HEK293 (cell line): ENCODE data around the gene CPSF2.

Experiments used
- KLF8 ChIP-seq: fragments of 450-650 bp; formaldehyde crosslinking; IDR thresholded peaks from 2 replicates; pipeline ENCODE4 v1.5.1; 2016; ENCODE audit warnings: missing biosample characterization, missing genetic modification characterization
- ZNF121 ChIP-seq: fragments of 450-650 bp; formaldehyde crosslinking; IDR thresholded peaks from 2 replicates; pipeline ENCODE4 v1.5.1; 2016; ENCODE audit warnings: missing biosample characterization, missing genetic modification characterization
- ZNF174 ChIP-seq: fragments of 450-650 bp; formaldehyde crosslinking; IDR thresholded peaks from 2 replicates; pipeline ENCODE4 v1.5.0; 2017; ENCODE audit warnings: missing biosample characterization, mild to moderate bottlenecking, missing genetic modification characterization
- ZNF350 ChIP-seq: fragments of 450-650 bp; formaldehyde crosslinking; IDR thresholded peaks from 2 replicates; pipeline ENCODE4 v1.5.0; 2017; ENCODE audit warnings: missing biosample characterization, mild to moderate bottlenecking, missing genetic modification characterization
- ZNF510 ChIP-seq: fragments of 450-650 bp; formaldehyde crosslinking; IDR thresholded peaks from 2 replicates; pipeline ENCODE4 v1.5.1; 2018; ENCODE audit warnings: mild to moderate bottlenecking, missing genetic modification characterization, missing biosample characterization; ENCODE audit not compliant: insufficient replicate concordance
- TF ChIP-seq, protein P1 (sequence below): fragments of 450-650 bp; formaldehyde crosslinking; IDR thresholded peaks from 2 replicates; pipeline ENCODE4 v1.5.1; 2016; ENCODE audit warnings: missing biosample characterization, missing genetic modification characterization
- TF ChIP-seq, protein P2 (sequence below): fragments of 450-650 bp; formaldehyde crosslinking; IDR thresholded peaks from 2 replicates; pipeline ENCODE4 v1.5.1; 2016; ENCODE audit warnings: missing biosample characterization, missing genetic modification characterization
- TF ChIP-seq, protein P3 (sequence below): fragments of 450-650 bp; formaldehyde crosslinking; IDR thresholded peaks from 2 replicates; pipeline ENCODE4 v1.5.1; 2016; ENCODE audit warnings: missing biosample characterization, missing genetic modification characterization, low read depth

DNA sequence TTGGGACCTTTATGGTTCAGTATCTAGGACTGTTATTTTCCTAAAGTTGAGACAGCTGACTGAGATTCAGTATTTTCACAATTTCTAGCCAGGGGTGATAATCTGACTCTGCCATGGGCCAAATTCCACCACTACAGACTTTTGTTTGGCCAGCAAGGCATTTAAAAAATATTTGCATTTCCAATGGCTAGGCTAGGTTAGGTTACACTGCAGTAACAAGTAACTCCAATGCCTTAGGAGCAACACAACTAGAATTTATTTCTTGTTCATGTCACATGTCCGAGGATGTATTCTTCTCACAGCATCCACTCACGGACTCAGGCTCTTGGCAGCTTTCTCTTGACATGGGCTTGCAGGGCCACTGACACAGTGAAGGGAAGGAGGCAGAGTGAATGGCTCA, 83.0 kb downstream of the CPSF2 start:
- TF ChIP-seq KLF8 = no peak
- no peak for TF ChIP-seq ZNF174
- TF ChIP-seq, protein P1, sequence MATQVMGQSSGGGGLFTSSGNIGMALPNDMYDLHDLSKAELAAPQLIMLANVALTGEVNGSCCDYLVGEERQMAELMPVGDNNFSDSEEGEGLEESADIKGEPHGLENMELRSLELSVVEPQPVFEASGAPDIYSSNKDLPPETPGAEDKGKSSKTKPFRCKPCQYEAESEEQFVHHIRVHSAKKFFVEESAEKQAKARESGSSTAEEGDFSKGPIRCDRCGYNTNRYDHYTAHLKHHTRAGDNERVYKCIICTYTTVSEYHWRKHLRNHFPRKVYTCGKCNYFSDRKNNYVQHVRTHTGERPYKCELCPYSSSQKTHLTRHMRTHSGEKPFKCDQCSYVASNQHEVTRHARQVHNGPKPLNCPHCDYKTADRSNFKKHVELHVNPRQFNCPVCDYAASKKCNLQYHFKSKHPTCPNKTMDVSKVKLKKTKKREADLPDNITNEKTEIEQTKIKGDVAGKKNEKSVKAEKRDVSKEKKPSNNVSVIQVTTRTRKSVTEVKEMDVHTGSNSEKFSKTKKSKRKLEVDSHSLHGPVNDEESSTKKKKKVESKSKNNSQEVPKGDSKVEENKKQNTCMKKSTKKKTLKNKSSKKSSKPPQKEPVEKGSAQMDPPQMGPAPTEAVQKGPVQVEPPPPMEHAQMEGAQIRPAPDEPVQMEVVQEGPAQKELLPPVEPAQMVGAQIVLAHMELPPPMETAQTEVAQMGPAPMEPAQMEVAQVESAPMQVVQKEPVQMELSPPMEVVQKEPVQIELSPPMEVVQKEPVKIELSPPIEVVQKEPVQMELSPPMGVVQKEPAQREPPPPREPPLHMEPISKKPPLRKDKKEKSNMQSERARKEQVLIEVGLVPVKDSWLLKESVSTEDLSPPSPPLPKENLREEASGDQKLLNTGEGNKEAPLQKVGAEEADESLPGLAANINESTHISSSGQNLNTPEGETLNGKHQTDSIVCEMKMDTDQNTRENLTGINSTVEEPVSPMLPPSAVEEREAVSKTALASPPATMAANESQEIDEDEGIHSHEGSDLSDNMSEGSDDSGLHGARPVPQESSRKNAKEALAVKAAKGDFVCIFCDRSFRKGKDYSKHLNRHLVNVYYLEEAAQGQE (tag by site-specific recombination) = no peak
- TF ChIP-seq, protein P2, sequence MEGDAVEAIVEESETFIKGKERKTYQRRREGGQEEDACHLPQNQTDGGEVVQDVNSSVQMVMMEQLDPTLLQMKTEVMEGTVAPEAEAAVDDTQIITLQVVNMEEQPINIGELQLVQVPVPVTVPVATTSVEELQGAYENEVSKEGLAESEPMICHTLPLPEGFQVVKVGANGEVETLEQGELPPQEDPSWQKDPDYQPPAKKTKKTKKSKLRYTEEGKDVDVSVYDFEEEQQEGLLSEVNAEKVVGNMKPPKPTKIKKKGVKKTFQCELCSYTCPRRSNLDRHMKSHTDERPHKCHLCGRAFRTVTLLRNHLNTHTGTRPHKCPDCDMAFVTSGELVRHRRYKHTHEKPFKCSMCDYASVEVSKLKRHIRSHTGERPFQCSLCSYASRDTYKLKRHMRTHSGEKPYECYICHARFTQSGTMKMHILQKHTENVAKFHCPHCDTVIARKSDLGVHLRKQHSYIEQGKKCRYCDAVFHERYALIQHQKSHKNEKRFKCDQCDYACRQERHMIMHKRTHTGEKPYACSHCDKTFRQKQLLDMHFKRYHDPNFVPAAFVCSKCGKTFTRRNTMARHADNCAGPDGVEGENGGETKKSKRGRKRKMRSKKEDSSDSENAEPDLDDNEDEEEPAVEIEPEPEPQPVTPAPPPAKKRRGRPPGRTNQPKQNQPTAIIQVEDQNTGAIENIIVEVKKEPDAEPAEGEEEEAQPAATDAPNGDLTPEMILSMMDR (tag by site-specific recombination) = no peak
- TF ChIP-seq ZNF510 (tag by site-specific recombination) = no peak
- TF ChIP-seq ZNF350 = no peak
- TF ChIP-seq, protein P3, sequence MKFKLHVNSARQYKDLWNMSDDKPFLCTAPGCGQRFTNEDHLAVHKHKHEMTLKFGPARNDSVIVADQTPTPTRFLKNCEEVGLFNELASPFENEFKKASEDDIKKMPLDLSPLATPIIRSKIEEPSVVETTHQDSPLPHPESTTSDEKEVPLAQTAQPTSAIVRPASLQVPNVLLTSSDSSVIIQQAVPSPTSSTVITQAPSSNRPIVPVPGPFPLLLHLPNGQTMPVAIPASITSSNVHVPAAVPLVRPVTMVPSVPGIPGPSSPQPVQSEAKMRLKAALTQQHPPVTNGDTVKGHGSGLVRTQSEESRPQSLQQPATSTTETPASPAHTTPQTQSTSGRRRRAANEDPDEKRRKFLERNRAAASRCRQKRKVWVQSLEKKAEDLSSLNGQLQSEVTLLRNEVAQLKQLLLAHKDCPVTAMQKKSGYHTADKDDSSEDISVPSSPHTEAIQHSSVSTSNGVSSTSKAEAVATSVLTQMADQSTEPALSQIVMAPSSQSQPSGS (tag by site-specific recombination) = no peak
- no peak for TF ChIP-seq ZNF121 (tag by site-specific recombination)
